ENCODE measurements around the gene DEFB114.

GRCh38 chr6:49951926-49952325, 12.0 kb downstream of the DEFB114 start:
- TF ChIP-seq, protein P1, sequence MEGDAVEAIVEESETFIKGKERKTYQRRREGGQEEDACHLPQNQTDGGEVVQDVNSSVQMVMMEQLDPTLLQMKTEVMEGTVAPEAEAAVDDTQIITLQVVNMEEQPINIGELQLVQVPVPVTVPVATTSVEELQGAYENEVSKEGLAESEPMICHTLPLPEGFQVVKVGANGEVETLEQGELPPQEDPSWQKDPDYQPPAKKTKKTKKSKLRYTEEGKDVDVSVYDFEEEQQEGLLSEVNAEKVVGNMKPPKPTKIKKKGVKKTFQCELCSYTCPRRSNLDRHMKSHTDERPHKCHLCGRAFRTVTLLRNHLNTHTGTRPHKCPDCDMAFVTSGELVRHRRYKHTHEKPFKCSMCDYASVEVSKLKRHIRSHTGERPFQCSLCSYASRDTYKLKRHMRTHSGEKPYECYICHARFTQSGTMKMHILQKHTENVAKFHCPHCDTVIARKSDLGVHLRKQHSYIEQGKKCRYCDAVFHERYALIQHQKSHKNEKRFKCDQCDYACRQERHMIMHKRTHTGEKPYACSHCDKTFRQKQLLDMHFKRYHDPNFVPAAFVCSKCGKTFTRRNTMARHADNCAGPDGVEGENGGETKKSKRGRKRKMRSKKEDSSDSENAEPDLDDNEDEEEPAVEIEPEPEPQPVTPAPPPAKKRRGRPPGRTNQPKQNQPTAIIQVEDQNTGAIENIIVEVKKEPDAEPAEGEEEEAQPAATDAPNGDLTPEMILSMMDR (conservative IDR thresholded peaks at IDR 0.05; ENCODE audit: low read length): no peak
- TF ChIP-seq EZH2phosphoT487 (IDR thresholded peaks at IDR 0.05; ENCODE audit: borderline replicate concordance, low read depth, low read length): no peak

All from OCI-LY7 (cell line).